GM12874 (cell line): ENCODE results near the gene CASKIN1.

ENCODE experiments used
- CTCF ChIP-seq: IDR thresholded peaks from 2 replicates; pipeline ENCODE4 v1.5.1; 2011; ENCODE audit warnings: low read depth, mild to moderate bottlenecking, control low read depth, low read length, moderate library complexity; ENCODE audit not compliant: insufficient read depth

Gene CASKIN1

GRCh38 chr16:2210386-2211365 is 14.3 kb upstream of the CASKIN1 start, which contains the start of gene BRICD5:
Gene BRICD5, minus strand, starts transcription at chr16:2210863. Its CDS starts 30 bp downstream, at chr16:2210833.
- no peak for TF ChIP-seq CTCF

- TF ChIP-seq CTCF = no peak
Observed at GRCh38 chr16:2210009-2210332, 13.6 kb upstream of the CASKIN1 start.

GRCh38 chr16:2209258-2210008 is 13.0 kb upstream of the CASKIN1 start:
- TF ChIP-seq CTCF = no peak

- TF ChIP-seq CTCF = no peak
Observed at GRCh38 chr16:2208772-2209171, 12.4 kb upstream of the CASKIN1 start.

GRCh38 chr16:2208308-2208707 is 11.9 kb upstream of the CASKIN1 start:
- TF ChIP-seq CTCF = no peak

GRCh38 chr16:2207872-2208271 is 11.5 kb upstream of the CASKIN1 start:
- TF ChIP-seq CTCF = no peak

GRCh38 chr16:2206780-2207433 is 10.5 kb upstream of the CASKIN1 start:
- no peak for TF ChIP-seq CTCF
